ENCODE data around the gene POTEF.
"Not testable (repeated sequence)": the region's sequence is repeated elsewhere in the genome, so short reads cannot be mapped to it uniquely, and the experiment has no call there.

The POTEF gene

GRCh38 chr2:130152816-130153595 lies 24.0 kb upstream of the POTEF start:
- no peak overlapping the region for H3K4me3 ChIP-seq (replicated peaks in 1 of 2; ENCODE audit: low read depth in 2 of 2, low read length in 2 of 2)
- no peak for DNase-seq (ENCODE audit: low read depth in 2 of 2)
- no peak for TF ChIP-seq CTCF (IDR thresholded peaks at IDR 0.05; ENCODE audit: low read depth, low read length)

DNA sequence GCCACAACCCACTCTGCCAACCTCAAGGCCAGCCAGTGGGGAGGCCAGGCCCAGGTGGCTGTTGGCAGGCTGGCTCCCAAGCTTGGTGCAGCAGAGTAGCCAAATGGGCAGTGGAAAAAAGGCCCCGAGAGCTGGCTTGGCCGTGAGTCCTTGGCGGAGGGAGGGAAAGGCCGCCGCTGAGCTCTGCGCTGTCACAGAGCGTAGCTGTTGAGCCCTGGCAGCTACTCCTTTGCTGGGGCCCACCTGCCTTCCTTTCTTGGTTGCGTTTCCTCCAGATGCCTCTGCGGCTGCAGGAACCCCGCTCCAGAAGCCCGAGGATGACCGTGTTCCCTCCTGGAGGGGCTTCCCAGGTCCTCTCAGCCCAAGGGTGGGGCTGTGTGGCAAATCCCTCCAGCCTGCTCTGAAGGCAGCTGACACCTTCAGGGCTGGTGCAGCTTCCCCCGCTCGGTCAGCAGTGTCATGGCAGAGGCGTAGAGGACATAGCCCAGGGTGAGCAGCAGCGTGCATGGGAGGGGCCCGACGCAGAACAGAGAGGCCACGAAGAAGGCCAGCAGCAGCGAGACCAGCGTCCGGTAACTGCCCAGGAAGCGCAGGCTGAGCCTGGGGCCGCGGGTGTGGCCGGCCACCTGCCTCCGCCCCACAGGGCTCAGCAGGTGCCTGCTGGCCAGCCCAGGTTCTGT lies 23.3 kb upstream of the POTEF start:
- not testable (repeated sequence) for DNase-seq (ENCODE audit: low read depth in 2 of 2); H3K4me3 ChIP-seq (replicated peaks in 1 of 2; ENCODE audit: low read depth in 2 of 2, low read length in 2 of 2)

GRCh38 chr2:130151145-130151512 lies 22.1 kb upstream of the POTEF start:
- not testable (repeated sequence) for H3K4me3 ChIP-seq (replicated peaks in 1 of 2; ENCODE audit: low read depth in 2 of 2, low read length in 2 of 2); DNase-seq (ENCODE audit: low read depth in 2 of 2)

- H3K4me3 ChIP-seq (replicated peaks in 1 of 2; ENCODE audit: low read depth in 2 of 2, low read length in 2 of 2), result no peak overlapping the region
- DNase-seq (ENCODE audit: low read depth in 2 of 2), result no peak
- no peak for TF ChIP-seq CTCF (IDR thresholded peaks at IDR 0.05; ENCODE audit: low read depth, low read length)
Measured at GRCh38 chr2:130150181-130151144, 21.4 kb upstream of the POTEF start.

- H3K4me3 ChIP-seq (replicated peaks in 1 of 2; ENCODE audit: low read depth in 2 of 2, low read length in 2 of 2); DNase-seq (ENCODE audit: low read depth in 2 of 2): not testable (repeated sequence)
Measured at GRCh38 chr2:130148515-130148914, 19.5 kb upstream of the POTEF start.

GRCh38 chr2:130145006-130145414 lies 16.0 kb upstream of the POTEF start, which contains the start of gene CCDC74B:
TSS of gene CCDC74B (minus strand) at chr2:130145112. CDS start at chr2:130144996, 116 bp downstream.
- H3K4me3 ChIP-seq (replicated peaks in 1 of 2; ENCODE audit: low read depth in 2 of 2, low read length in 2 of 2), result peak within 1 kb of the TSS; percentile 36
- DNase-seq (ENCODE audit: low read depth in 2 of 2), result peak; percentile 34 to 39

DNA sequence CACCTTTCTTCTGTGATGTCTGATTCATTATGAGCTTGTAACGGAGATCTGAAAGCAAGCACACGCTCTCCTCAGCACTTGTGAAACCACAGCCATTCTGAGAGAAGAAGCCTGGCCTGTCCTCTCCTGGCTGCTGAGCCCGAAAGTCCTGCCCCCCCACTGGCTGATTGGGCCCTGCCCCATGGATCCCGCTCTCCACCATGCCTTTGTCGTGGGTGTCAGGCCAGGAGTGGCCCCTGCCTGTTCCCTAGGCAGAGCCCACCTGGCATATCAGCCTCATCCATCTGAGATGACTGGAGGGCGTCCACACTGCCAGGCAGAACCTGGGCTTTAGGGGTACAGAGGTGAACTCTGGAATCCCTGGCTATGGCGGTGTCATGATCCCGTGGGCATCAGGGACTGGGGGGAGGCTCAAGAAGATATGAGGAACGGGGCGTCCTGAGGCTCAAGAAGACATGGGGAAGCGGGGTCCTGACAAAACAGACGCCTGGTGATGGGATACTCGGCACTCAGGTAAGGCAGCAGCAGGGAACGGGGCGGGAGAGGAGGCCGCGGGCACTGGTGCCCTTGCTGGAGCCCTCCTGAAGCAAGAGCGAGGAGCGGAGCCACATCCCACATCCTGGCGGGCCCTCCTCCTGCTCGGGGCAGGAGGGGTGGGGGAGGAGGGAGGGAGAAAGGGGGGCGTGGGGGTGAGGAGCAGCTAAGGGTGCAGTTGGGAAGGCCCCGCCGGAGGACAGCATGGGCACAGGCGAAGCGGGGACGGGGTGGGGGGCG lies 14.4 kb upstream of the POTEF start:
- not testable (repeated sequence) for H3K4me3 ChIP-seq (replicated peaks in 1 of 2; ENCODE audit: low read depth in 2 of 2, low read length in 2 of 2)
- peak in 1 of 2 donors; percentile 18 for DNase-seq (ENCODE audit: low read depth in 2 of 2)

GRCh38 chr2:130142396-130143265 lies 13.6 kb upstream of the POTEF start:
- H3K4me3 ChIP-seq (replicated peaks in 1 of 2; ENCODE audit: low read depth in 2 of 2, low read length in 2 of 2); DNase-seq (ENCODE audit: low read depth in 2 of 2): not testable (repeated sequence)

- not testable (repeated sequence) for H3K4me3 ChIP-seq (replicated peaks in 1 of 2; ENCODE audit: low read depth in 2 of 2, low read length in 2 of 2); DNase-seq (ENCODE audit: low read depth in 2 of 2)
Measured at GRCh38 chr2:130141645-130142370, 12.8 kb upstream of the POTEF start.

GRCh38 chr2:130141002-130141401 lies 12.0 kb upstream of the POTEF start:
- not testable (repeated sequence) for DNase-seq (ENCODE audit: low read depth in 2 of 2); H3K4me3 ChIP-seq (replicated peaks in 1 of 2; ENCODE audit: low read depth in 2 of 2, low read length in 2 of 2)

DNA sequence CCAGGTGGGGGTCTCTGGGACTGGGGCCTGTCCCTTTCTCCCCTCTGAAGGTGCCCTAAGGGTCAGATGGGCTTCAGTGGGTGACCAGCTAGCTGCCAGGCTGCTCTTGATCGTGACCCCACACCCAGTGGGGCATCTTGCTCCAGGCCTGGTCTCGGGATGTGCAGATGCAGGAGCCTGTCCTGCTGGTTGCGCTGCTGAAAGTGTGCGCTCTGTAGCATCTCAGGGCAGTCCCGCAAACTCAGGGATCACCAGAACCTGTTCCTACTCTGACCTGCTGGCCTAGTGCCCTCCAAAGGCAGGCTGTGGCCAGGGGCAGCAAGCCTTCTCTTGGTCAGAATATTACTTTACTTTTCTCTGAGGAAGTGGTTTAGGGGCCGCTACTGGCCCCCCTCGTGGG lies 11.5 kb upstream of the POTEF start:
- not testable (repeated sequence) for DNase-seq (ENCODE audit: low read depth in 2 of 2); H3K4me3 ChIP-seq (replicated peaks in 1 of 2; ENCODE audit: low read depth in 2 of 2, low read length in 2 of 2)

GRCh38 chr2:130139331-130140280 lies 10.6 kb upstream of the POTEF start:
- DNase-seq (ENCODE audit: low read depth in 2 of 2), result not testable (repeated sequence)

More at GRCh38 chr2:130139331-130140280, 10.6 kb upstream of the POTEF start:
- not testable (repeated sequence) for H3K4me3 ChIP-seq (replicated peaks in 1 of 2; ENCODE audit: low read depth in 2 of 2, low read length in 2 of 2)

Data from cardiac fibroblast (primary cell).